OCI-LY3 (cell line): ENCODE measurements around the gene CEMIP2.
"Not testable (repeated sequence)": the region's sequence is repeated elsewhere in the genome, so short reads cannot be mapped to it uniquely, and the experiment has no call there.

Experiments used
- H2AFZ ChIP-seq: fragments of 200-600, 300-600 bp; shearing (Covaris generic); 2 replicates; pipeline ENCODE4 v1.6.0; 2014; ENCODE audit warnings: antibody characterized with exemption, low read depth, low read length
- H3K27ac ChIP-seq: fragments of 200-600, 300-600 bp; sonication (generic); 2 replicates; pipeline ENCODE4 v1.5.1; 2014; ENCODE audit warnings: mild to moderate bottlenecking, low read length, moderate library complexity, mixed read lengths
- H3K27me3 ChIP-seq: fragments of 200-600, 300-600 bp; sonication (generic); 2 replicates; pipeline ENCODE4 v1.6.1; 2014; ENCODE audit warnings: low read depth, low read length, mixed read lengths
- H3K36me3 ChIP-seq: fragments of 200-600, 300-600 bp; sonication (generic); replicated peaks from 2 replicates; pipeline ENCODE3; 2014; ENCODE audit warnings: low read depth, low read length, mixed read lengths
- H3K4me1 ChIP-seq: fragments of 300-600, 200-600 bp; sonication (generic); 2 replicates; pipeline ENCODE4 v1.6.1; 2014; ENCODE audit warnings: low read length, mixed read lengths
- H3K4me2 ChIP-seq: fragments of 200-600, 300-600 bp; sonication (generic); 2 replicates; pipeline ENCODE4 v1.6.1; 2014; ENCODE audit warnings: low read length, mixed read lengths
- H3K4me3 ChIP-seq: fragments of 300-600, 200-600 bp; sonication (generic); 2 replicates; pipeline ENCODE4 v1.5.1; 2014; ENCODE audit warnings: antibody characterized with exemption, mild to moderate bottlenecking, low read length, moderate library complexity
- H3K79me2 ChIP-seq: fragments of 300-600, 200-600 bp; shearing (Covaris generic); 2 replicates; pipeline ENCODE4 v1.6.1; 2014; ENCODE audit warnings: mild to moderate bottlenecking, low read length, mixed read lengths
- H3K9ac ChIP-seq: fragments of 300-600, 200-600 bp; shearing (Covaris generic); 2 replicates; pipeline ENCODE4 v1.6.0; 2014; ENCODE audit warnings: mild to moderate bottlenecking, low read length, moderate library complexity
- H3K9me3 ChIP-seq: fragments of 200-600, 300-600 bp; shearing (Covaris generic); 2 replicates; pipeline ENCODE4 v1.6.1; 2014; ENCODE audit warnings: low read length, mixed read lengths; ENCODE audit not compliant: insufficient read depth
- H4K20me1 ChIP-seq: fragments of 200-600, 300-600 bp; sonication (generic); 2 replicates; pipeline ENCODE4 v1.6.1; 2016; ENCODE audit warnings: low read length, mixed read lengths; ENCODE audit not compliant: insufficient read depth
- EZH2phosphoT487 ChIP-seq: fragments of 200-600 bp; shearing (Covaris generic); IDR thresholded peaks from 2 replicates; pipeline ENCODE4 v1.6.1; 2018; ENCODE audit warnings: antibody characterized with exemption, mixed run types, low read depth
- TF ChIP-seq, protein P1 (sequence below): fragments of 200-600, 300-600 bp; sonication (generic); IDR thresholded peaks from 2 replicates; pipeline ENCODE4 v1.5.1; 2014; ENCODE audit warnings: antibody characterized with exemption, low read length, low read depth

The CEMIP2 gene

DNA sequence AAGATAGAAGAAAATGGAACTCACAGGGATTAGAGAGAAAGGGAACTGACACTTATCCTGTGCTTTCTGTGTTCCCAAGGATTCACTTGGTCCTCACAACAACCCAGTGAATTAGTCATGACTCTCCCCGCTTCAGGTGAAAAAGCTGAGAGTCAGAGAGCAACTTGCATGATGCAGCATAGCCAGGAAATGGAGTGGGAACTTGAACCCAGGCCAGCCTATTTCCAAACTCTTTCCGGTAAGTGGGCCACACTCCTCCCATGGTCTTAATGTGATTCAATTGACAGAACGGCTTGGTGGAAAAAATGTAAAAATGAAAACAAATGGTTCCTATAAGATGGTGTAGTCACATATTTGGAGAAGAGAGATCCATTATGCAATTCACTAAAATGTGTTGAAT is 45.9 kb upstream of the CEMIP2 start:
- Histone ChIP-seq H3K9ac (no peak overlapping the region), H3K4me1 (no peaks in the 10 kb centered on the region), H4K20me1 (no peaks in the 10 kb centered on the region), H3K27ac (no peak overlapping the region), H2AFZ (no peak overlapping the region), H3K4me2 (no peak overlapping the region), H3K9me3 (no peaks in the 10 kb centered on the region), H3K36me3 (no peaks in the 10 kb centered on the region), H3K79me2 (no peaks in the 10 kb centered on the region), H3K27me3 (peaks cover 15% of the 10 kb centered on the region; the same call in 1 of the 2 replicates), H3K4me3 (no peak overlapping the region)
- TF ChIP-seq, protein P1, sequence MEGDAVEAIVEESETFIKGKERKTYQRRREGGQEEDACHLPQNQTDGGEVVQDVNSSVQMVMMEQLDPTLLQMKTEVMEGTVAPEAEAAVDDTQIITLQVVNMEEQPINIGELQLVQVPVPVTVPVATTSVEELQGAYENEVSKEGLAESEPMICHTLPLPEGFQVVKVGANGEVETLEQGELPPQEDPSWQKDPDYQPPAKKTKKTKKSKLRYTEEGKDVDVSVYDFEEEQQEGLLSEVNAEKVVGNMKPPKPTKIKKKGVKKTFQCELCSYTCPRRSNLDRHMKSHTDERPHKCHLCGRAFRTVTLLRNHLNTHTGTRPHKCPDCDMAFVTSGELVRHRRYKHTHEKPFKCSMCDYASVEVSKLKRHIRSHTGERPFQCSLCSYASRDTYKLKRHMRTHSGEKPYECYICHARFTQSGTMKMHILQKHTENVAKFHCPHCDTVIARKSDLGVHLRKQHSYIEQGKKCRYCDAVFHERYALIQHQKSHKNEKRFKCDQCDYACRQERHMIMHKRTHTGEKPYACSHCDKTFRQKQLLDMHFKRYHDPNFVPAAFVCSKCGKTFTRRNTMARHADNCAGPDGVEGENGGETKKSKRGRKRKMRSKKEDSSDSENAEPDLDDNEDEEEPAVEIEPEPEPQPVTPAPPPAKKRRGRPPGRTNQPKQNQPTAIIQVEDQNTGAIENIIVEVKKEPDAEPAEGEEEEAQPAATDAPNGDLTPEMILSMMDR, result no peak
- no peak for TF ChIP-seq EZH2phosphoT487

GRCh38 chr9:71812385-71812784 is 44.1 kb upstream of the CEMIP2 start:
- no peak for TF ChIP-seq EZH2phosphoT487
- TF ChIP-seq, protein P1, result no peak
- Histone ChIP-seq H3K4me3 (no peak overlapping the region), H3K4me2 (no peak overlapping the region), H4K20me1 (no peaks in the 10 kb centered on the region), H3K36me3 (no peaks in the 10 kb centered on the region), H3K4me1 (no peaks in the 10 kb centered on the region), H2AFZ (no peak overlapping the region), H3K9me3 (no peaks in the 10 kb centered on the region), H3K27ac (no peak overlapping the region), H3K27me3 (peaks cover 12% of the 10 kb centered on the region; the same call in 1 of the 2 replicates), H3K79me2 (no peaks in the 10 kb centered on the region), H3K9ac (no peak overlapping the region)

- no peak overlapping the region for H3K4me2 ChIP-seq
- H3K9me3 ChIP-seq, result no peaks in the 10 kb centered on the region
- no peak overlapping the region for H3K27ac ChIP-seq
- no peak overlapping the region for H3K4me3 ChIP-seq
- no peaks in the 10 kb centered on the region for H3K4me1 ChIP-seq
- no peak overlapping the region for H3K9ac ChIP-seq
- no peak overlapping the region for H2AFZ ChIP-seq
- no peaks in the 10 kb centered on the region for H4K20me1 ChIP-seq
- TF ChIP-seq EZH2phosphoT487, result no peak
- TF ChIP-seq, protein P1, result no peak
- no peaks in the 10 kb centered on the region for H3K27me3 ChIP-seq
- no peaks in the 10 kb centered on the region for H3K79me2 ChIP-seq
- no peaks in the 10 kb centered on the region for H3K36me3 ChIP-seq
Observed at GRCh38 chr9:71808068-71808467, 39.8 kb upstream of the CEMIP2 start.

GRCh38 chr9:71806901-71807307 is 38.6 kb upstream of the CEMIP2 start:
- Histone ChIP-seq H2AFZ (peak overlapping the region; percentile 87), H3K27ac (no peak overlapping the region), H3K4me2 (peak overlapping the region; percentile 75)

DNA sequence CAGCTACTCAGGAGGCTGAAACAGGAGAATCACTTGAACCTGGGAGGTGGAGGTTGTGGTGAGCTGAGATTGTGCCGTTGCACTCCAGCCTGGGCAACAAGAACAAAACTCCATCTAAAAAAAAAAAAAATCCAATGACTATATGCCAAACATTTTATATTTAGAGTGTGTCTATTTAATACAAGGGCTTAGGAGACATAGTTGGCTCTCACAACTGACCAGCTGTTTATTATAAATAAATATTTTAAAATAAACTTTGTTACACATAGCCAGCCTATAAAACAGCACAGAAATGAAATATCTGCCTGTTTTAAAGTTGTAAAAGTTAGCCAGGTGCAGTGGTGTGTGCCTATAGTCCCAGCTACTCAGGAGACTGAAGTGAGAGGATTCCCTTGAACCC is 36.8 kb upstream of the CEMIP2 start:
- H3K4me2 ChIP-seq, H3K4me3 ChIP-seq, H3K4me1 ChIP-seq, H4K20me1 ChIP-seq, H3K27ac ChIP-seq, H3K27me3 ChIP-seq, H3K9ac ChIP-seq, H2AFZ ChIP-seq, H3K79me2 ChIP-seq, H3K36me3 ChIP-seq, H3K9me3 ChIP-seq: not testable (repeated sequence)

More at GRCh38 chr9:71806901-71807307, 38.6 kb upstream of the CEMIP2 start:
- H3K27me3 ChIP-seq, result no peaks in the 10 kb centered on the region
- H3K79me2 ChIP-seq, result no peaks in the 10 kb centered on the region
- no peaks in the 10 kb centered on the region for H4K20me1 ChIP-seq
- H3K36me3 ChIP-seq, result no peaks in the 10 kb centered on the region
- H3K4me3 ChIP-seq, result peak overlapping the region; percentile 71
- H3K4me1 ChIP-seq, result no peaks in the 10 kb centered on the region
- TF ChIP-seq, protein P1, result peak; percentile 96
- TF ChIP-seq EZH2phosphoT487, result no peak
- peak overlapping the region; percentile 31; the same call in 1 of the 2 replicates for H3K9ac ChIP-seq
- H3K9me3 ChIP-seq, result no peaks in the 10 kb centered on the region
